Measurements from ENCODE around the gene DPH1. TPM values are rescaled to one million over a fixed set of nuclear protein-coding genes. Genes with fewer than 3 reads are reported as not detected.

DPH1 gene
- total and polyA plus RNA-seq, 10 donors, result 20.6 to 58.5 (median 42.9) TPM

DNA sequence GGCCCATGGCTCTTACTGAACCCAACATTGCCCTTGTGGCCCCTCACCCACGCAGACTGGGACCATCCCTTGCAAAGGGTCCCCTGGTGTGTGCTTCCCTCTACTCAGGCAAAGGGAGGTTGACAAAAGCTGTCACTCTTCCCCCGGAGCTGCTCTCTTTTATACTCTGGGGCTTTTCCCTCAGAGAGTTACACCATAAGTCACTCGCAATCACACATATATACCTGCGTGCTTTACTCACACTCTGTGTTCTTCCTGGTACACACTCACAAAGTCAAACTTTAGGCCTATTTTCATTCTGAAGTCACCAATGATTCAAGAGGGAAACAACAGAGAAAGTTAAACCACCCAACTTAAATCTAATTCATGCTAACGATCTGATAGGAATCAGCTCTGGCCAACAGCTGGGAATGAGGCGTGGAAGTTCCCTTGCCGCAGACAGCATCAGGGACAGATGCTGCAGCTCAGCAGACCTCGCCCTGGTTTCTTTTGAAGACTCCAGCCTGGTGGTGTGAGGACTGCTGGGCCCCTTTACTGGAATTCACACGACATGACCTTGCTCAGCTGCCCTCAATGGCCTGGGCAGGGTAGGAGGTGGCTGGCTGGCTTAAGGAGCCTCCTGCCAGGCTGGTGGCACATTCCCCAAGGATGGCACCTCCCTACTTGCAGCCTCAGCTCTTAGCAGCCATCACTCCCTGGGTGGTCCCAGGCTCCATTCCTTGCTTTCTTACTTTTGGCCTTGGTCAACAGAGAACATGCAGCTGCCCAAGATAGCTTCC is 52.2 kb downstream of the DPH1 start:
- TF ChIP-seq POLR2A (IDR thresholded peaks at IDR 0.05) (no peak), CTCF (IDR thresholded peaks at IDR 0.05 in 8 of 11, conservative IDR thresholded peaks at IDR 0.05 in 3 of 11) (no peak), POLR2AphosphoS5 (IDR thresholded peaks at IDR 0.05) (no peak)
- H3K27ac ChIP-seq, result peak overlapping the region in 7 of 8 donors; percentile 26 to 90 (median 82)
- H3K9me3 ChIP-seq, result no peaks in the 10 kb centered on the region
- H3K4me3 ChIP-seq, result no peak overlapping the region
- no peaks in the 10 kb centered on the region for H3K27me3 ChIP-seq (replicated peaks in 1 of 7)
- DNase-seq, result no peak
- H3K4me1 ChIP-seq, result peaks cover 40 to 64% (median 49%) of the 10 kb centered on the region in 6 donors
- H3K36me3 ChIP-seq, result peaks cover 0 to 68% (median 26%) of the 10 kb centered on the region in 6 donors
- 69 to 85% (median 80%) methylated on average over 9 of the region's 9 CpGs for WGBS, 5 donors
- intact Hi-C loops (cut with DNase I; ENCODE audit: low total_unique reads), result no loop called here

- H3K36me3 ChIP-seq, result peaks cover 0 to 54% (median 22%) of the 10 kb centered on the region in 6 donors
- no peaks in the 10 kb centered on the region for H3K27me3 ChIP-seq (replicated peaks in 1 of 7)
- TF ChIP-seq POLR2A (IDR thresholded peaks at IDR 0.05), result no peak
- TF ChIP-seq POLR2AphosphoS5 (IDR thresholded peaks at IDR 0.05), result peak in 1 of 3 donors; percentile 76
- peak in 1 of 11 experiments; percentile 14 for TF ChIP-seq CTCF (IDR thresholded peaks at IDR 0.05 in 8 of 11, conservative IDR thresholded peaks at IDR 0.05 in 3 of 11)
- intact Hi-C loops (cut with DNase I; ENCODE audit: low total_unique reads), result no loop called here
- H3K9me3 ChIP-seq, result no peaks in the 10 kb centered on the region
- no peak overlapping the region for H3K4me3 ChIP-seq
- 15 to 29% (median 25%) methylated on average over 6 to 7 of the region's 7 CpGs for WGBS, 5 donors
- DNase-seq, result no peak
- H3K4me1 ChIP-seq, result peaks cover 55 to 78% (median 64%) of the 10 kb centered on the region in 6 donors
- peak overlapping the region; percentile 44 to 90 (median 82) for H3K27ac ChIP-seq
Observed at GRCh38 chr17:2083613-2084035, 53.7 kb downstream of the DPH1 start.

- Histone ChIP-seq H3K9me3 (no peaks in the 10 kb centered on the region), H3K27ac (peak overlapping the region; percentile 44 to 90 (median 82)), H3K36me3 (peaks cover 0 to 48% (median 20%) of the 10 kb centered on the region in 6 donors), H3K4me1 (peaks cover 60 to 84% (median 69%) of the 10 kb centered on the region in 6 donors), H3K4me3 (no peak overlapping the region), H3K27me3 (replicated peaks in 1 of 7) (no peaks in the 10 kb centered on the region)
- intact Hi-C loops (cut with DNase I; ENCODE audit: low total_unique reads), result no loop called here
- 61 to 67% (median 64%) methylated on average over 8 of the region's 8 CpGs for WGBS, 5 donors
- DNase-seq, result peak; percentile 78
- TF ChIP-seq POLR2A (IDR thresholded peaks at IDR 0.05) (no peak), POLR2AphosphoS5 (IDR thresholded peaks at IDR 0.05) (no peak), CTCF (IDR thresholded peaks at IDR 0.05 in 8 of 11, conservative IDR thresholded peaks at IDR 0.05 in 3 of 11) (no peak)
Observed at GRCh38 chr17:2084036-2084765, 54.2 kb downstream of the DPH1 start.

Measured in spleen (tissue), 11 donors.